Islet precursor cell (in vitro differentiated cells): ENCODE measurements around the gene DCTN3.
"Not testable (repeated sequence)": the region's sequence is repeated elsewhere in the genome, so short reads cannot be mapped to it uniquely, and the experiment has no call there.

Source experiments
- DNase-seq: peaks from one replicate; pipeline ENCODE4 v3.0.0-alpha.2; 2018

The DCTN3 gene

GRCh38 chr9:34646211-34647083 is 26.2 kb upstream of the DCTN3 start, which contains the start of gene GALT:
Gene GALT (plus strand): TSS chr9:34646675. CDS start chr9:34646705, 30 bp downstream.
- DNase-seq: peak; percentile 98

DNA sequence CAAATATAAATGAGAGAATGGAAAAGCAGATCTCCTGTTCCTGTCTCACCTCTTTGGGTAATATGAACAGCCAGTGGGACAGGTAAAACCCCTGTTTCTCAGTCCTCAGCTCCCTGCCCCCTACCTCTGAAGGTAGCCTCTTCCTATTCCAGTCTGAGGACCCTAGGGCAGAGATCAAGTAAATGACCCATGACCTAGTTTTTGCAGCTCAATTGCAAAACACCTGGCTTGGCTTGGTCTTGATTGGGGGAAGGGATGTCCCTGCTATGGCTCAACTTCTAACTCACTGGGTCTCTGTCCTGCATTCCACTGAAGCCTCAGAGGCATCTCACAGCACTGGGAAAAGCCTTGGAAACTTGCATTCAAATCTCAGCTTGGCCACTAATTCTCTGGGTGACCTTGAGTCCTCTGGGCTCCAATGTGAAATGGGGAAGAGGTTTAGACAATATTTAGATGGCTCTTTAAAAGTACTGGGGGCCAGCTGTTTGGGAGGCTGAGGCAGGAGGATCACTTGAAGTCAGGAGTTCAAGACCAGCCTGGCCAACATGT is 24.5 kb upstream of the DCTN3 start:
- no peak for DNase-seq

DNA sequence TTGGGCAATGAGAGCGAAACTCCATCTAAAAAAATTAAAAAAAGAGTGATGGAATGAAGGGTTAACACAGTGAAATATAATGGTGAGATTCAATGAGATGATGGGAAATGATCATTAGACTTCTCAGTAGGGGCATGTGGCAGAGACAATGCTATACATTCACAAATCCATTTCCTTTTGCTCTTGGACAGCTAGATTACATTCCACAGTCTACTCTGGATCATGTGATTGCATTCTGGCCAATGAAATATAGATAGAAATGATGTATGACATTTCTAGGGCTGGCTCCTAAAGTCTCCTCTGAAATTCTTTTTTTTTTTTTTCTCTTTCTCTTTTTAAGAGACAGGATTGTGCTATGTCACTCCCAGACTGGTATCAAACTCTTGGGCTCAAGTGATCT is 22.4 kb upstream of the DCTN3 start:
- no peak for DNase-seq

DNA sequence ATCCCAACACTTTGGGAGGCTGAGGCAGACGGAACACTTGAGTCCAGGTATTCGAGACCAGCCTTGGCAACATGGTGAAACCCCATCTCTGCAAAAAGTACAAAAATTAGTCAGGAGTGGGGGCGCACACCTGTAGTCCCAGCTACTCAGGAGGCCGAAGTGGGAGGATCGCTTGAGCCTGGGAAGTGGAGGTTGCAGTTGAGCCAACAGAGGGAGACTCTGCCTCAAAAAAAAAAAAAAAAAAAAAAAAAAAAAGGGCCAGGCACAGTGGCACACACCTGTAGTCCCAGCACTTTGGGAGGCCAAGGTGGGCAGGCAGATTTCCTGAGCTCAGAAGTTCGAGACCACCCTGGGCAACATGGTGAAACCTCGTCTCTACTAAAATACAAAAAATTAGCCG is 19.0 kb upstream of the DCTN3 start:
- DNase-seq: not testable (repeated sequence)

- DNase-seq: no peak
Measured at GRCh38 chr9:34638138-34638445, 17.8 kb upstream of the DCTN3 start.

- peak; percentile 96 for DNase-seq
Measured at GRCh38 chr9:34637356-34638137, 17.3 kb upstream of the DCTN3 start, which contains the start of gene SIGMAR1. Gene SIGMAR1 (minus strand): TSS chr9:34637787. CDS start chr9:34637697, 90 bp downstream.

DNA sequence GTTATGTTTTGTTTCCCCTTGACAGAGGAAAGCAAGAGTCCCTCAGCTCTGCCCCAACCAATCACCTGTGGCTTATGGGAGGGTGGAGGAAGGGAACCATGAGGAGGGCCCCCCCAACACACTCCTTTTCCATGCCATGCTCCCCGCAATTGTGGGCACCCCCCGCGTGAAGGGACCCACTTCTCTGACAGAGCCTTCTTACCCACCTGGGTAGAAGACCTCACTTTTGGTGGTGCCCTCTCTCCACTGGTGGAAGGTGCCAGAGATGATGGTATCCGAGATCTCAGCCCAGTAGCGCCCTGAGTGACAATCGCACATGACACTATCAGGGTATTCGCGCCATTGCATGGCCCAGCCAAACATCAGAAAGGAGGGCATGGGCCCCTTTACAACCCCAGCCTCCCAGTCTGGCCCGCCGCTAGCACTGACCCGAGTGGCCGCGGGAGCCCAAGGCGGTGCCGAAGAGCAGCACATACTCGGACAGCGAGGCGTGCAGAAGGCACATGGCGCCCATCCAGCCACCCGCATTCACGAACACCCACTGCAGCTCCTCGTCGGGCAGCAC is 16.6 kb upstream of the DCTN3 start:
- no peak for DNase-seq

DNA sequence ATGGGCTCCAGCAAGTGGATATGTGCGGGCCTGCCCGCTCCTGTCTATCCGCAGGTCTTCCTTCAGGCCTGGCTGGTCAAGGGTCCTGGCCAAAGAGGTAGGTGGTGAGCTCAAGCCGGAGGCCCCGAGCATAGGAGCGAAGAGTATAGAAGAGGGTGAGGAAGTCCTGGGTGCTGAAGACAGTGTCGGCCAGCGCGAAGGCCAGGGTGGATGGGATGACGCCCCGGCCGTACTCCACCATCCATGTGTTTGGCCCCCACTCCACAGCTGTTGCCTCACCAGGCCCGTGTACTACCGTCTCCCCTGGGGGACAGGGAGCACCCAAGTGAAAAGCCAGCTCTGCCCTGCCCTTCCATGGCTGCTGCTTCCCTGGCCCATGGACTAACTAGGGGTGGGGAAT is 15.3 kb upstream of the DCTN3 start:
- no peak for DNase-seq

DNA sequence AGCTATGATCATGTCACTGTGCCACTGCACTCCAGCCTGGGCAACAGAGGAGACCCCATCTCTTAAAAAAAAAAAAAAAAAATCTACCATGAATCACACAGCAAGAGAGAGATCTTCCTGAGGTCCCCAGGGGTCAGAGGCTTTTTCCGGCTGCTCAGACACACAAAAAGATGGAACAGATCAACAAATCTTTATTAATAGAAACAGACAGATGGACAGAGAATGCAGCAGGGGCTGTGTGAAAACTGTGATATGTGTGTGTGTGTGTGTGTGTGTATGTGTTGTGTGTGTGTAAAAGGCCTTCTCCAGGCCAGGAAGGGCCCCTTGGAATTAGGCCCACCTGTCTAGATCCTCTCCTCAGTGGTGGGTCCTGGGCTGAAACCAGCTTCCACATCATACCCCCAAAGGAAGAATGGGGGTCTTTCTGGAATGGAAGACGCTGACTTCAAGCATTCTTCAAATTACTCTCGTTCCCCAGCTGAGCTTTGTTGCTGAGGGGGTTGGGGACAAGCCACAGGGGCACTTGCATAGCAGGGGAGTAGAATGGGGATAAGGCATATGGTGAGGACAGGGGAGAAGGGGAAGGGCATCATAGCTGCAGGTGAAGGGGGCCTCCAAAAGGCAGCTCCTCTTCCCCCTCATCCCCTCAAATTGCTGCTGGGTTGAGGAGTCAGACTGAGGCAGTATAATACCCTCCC is 14.4 kb upstream of the DCTN3 start:
- DNase-seq: no peak

DNA sequence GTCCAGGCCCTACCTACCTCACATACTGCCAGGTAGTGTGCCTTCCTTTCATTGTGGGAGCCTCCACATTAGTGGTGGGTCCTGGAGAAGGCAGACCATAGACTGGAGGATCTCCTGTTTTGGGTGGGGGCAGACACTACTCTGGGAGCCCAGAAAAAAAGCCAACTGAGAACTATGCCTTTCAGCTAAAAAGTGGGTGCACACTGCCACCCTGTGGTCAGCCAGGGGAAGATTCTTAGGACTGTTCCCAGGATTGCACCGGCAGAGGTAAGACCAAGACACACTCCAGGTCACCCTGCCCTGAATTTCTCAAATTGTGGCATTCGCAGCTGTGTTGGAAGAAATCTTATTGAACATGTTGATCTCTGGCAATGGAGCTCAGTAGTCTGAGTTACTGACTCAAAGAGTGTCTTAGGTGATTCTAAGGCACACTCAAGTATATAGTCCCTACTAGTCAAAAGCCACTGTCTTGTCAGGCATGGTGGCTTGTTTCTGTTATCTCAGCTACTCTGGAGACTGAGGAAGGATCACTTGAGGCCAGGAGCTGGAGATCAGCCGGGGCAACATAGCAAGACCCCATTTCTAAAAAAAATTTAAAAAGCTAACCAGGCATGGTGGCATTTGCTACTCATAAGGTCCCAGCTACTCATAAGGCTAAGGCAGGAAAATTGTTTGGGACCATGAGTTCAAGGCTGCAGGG is 13.7 kb upstream of the DCTN3 start:
- DNase-seq: peak; percentile 85

DNA sequence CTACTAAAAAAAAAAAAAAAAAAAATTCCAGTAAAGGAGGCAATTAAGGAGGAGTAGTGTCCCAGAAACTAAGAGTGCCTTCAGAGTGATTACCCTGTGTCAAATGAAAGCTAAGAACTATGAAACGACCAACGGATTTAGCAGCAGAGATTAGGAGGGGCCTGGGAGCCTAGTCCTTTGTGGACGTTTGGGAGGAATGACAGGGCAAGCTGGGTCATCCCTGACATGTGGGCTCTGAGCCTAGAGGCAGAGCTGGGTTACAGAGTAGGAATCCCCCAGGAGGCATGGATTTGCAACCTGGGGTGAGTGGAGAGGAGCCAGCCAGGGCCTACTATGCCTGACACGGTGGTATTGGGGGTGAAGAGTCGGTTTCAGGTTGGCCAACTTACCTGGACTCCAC is 12.9 kb upstream of the DCTN3 start:
- DNase-seq: no peak

DNA sequence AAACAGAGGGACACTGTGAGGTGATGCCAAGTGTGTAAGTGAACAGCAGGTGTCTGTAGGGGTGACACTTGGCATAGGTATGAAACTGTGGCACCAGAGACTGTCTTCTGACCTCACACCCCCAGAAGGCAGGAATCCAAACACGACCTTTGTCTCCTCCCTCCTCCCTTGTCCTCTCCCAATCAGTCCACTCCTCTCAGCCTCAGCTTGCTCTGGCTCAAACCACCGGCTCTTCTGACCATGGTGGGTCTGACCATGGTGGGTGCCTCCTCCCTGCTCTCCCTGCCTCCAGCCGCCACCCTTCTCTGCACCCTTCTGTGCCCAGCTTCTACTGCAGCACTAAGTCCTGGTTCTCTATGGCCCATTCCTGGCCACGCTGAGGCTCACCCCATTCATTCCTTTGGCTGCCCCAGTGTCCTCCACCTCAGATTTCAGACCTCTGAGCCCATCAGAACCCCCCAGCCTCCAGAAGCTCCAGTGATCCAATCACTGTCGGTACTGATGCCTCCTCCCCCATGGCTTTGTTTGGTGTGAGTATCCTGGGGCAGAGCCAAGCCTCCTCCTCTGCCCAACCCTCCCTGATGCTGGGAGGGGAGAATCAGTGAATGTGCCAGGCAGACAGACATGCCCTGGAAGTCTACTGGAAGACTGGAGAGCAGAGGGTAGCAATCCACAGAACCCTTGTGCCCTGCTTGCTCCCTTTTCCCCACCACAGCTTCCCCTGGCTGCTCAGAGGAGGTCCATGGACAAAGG is 10.3 kb upstream of the DCTN3 start:
- DNase-seq: no peak

GRCh38 chr9:34629491-34629808 is 9.2 kb upstream of the DCTN3 start:
- no peak for DNase-seq

DNA sequence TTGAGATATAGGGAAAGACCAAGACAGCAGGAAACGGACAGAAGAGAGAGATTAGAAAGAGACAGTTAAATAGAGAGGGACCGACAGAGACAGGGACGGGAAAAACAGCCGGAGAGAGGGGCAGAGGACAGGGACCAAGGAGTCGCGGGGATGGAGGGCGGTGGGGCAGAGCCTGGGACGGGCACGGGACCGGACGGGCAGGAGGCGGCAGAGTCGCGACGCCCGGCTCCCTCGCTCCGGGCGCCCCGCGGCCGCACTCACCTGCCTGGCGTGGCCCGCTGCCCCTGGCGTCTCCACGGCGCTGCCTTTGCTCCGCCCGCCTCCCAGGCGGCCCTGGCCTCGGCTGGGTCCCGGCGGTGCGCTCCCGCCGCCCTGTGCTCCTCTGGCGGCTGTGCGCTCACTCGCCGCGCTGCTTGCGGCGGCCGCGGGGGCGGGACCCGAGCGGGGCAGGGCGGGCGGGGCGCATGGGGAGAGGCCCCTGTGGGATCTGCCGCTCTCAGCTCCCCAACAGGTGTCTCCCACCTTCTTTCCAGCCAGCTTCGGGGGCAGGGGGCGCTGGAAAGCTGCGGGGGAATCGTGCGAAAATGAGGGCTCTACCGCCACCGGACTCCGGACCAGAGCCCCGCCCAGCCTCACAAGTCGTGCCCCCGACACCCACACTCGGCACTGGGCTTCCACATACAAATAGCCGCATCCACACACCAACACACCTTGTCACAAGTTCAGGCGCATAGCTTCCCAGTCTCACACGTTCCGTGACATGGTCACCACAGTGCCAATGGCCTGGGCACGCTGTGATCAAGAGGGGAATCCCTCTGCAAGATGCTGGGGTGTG is 8.6 kb upstream of the DCTN3 start, which contains the start of gene ARID3C:
Gene ARID3C (minus strand): TSS at position 411 of the 835 bp plus-strand sequence. CDS start 1,052 bp downstream, outside the sequence.
- DNase-seq: peak; percentile 75

- DNase-seq: no peak
Measured at GRCh38 chr9:34627716-34628655, 7.7 kb upstream of the DCTN3 start.

DNA sequence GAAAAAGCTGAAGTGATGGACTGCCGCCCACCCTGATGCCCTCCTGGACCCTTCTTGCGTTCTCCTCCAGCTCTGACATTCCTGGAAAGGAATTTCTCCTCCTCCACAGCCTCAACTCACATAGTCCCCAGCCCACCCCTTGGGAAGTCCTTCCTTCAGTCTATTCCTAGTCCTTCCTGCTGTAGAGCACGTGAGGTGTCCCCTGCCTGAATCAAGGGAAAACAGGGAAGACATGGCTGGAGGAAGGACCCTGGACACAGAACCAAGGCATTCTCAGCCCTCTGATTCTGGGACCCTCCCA is 4.8 kb upstream of the DCTN3 start:
- DNase-seq: no peak

DNA sequence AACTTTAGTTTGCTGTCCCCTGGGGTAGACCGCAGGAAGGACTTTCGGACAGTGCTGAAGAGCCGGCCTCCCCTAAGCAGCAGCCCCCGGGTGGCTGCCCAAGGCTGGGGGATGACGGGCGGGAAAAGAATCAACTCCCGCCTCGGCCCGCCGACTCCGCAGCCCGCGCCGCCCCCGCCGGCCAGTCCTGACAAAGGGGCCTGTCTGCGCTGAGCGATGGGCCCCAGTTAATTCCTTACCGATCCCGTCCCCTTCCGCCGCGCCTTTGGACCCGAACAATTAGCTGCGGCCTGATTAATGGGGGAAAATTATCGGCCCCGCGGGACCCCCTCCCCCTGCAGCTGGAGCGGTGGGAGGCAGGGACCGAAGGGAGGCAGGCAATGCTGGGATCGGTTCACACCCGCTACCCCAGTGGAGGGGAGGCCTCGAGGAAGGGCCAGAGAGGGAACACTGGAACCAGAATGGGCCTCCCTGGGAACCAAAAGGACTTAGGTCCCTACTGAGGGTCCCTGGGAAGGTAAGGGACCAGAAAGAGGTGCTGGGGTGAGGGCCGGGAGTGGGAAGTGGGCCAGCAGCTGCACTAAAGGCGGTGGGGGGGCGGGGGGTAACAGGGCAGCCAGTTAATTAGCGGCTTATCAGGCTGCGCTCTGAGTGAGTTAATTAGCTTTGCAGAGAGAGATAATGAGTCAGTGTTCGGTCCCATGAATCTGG is 4.3 kb upstream of the DCTN3 start:
- DNase-seq: no peak

DNA sequence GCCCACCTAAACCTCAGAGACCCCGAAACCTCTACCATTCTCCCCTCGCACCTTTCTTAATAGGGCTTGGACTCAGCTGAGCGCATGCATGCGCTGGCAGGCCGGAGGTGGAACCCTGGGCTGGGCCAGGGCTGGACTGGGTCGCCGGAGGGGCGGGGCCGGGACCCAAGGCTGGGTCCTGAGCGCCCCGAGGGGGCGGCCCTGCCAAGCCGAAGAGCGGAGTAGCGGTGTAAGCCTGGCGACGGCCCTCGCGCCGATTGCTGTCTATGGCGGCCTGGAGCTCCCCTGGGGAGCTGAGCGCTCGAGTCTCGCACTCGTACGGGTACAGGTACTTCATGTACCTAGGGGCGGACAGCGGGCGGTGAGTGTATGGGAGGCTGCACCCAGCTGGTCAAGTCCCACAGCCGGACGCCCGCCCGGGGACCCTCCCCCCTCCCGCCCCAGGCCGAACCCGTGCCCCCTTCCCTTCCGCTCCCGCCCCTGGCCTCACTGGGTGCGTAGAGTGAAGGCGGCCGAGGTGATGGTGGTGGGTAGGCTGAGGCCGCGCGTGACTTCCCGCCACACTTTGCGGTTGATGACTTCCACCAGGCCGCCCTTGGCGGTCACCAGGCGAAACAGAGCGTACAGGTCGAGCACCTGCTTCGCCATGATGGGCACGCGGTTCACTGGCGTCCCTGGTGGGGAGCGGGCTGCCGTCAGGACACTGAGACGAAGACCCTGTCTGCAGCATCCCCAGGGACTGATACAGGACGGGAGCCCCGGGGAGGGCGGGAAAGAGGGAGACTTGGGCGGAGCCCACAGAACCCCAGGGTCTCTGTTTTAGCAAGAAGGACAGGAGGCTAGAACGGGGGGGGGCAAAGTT is 3.3 kb upstream of the DCTN3 start:
- no peak for DNase-seq
